ENCODE data around the gene DEPP1.

The DEPP1 gene

DNA sequence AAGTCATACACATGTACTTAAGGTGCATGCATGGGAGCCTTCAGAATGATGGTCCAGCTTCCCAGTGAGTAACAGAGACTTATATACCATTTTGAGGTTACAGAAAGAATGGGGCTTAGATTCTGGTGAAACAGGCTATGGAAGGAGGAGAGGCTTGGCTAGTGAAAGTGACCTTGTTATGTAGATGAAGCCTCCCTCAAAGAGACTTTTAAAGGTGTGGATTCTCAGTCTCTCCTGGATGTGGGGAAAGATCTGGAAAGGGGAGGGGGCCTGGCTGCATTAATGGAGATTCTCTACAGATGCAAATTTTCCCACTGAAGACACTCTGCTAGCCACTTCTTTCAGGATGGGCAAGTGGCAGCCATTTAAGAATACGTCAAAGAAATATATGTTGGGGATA is 13.5 kb downstream of the DEPP1 start:
- no peak for DNase-seq

DNA sequence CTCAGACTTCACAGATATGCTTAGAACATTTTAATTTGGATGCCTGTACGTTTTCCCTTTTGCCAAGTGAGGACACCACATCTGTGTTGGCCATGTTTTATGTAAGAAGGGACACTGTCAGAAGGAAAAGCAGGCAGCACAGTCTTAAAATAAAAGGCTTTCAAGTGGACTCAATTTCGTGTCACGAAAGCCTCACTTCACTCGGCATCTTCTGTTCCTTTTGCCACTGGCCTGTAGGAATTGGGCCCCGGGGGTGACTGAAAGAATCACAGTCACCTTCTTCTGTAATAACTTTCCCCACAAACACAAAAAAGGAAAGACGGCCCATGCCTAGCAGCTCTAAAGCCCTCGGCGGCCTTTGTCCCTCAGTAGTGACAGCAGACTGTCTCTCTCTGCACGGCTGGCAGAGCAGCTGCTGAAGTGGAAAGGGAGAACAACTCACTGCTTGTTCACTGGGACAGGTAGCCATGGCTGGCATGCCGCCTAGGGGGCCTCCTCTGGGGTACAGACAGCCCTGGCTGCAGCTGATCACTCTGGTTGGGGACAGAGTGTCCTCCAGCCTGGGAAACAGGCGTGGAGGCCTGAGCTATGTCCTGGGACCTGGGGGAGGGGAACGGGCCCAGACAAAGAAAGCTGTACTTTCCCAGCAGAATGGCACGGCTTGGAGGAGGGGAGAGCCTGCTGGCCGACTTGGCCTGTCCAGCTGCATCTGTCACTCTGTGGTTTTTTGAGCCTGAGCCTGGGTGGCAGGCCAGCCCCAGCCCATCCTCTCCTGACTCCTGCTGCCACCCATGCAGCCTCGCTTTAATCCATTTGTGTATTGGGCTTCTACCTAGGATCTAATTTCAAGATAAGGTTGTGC is 14.6 kb downstream of the DEPP1 start:
- peak in 1 of 2 experiments; percentile 65 for DNase-seq

DNA sequence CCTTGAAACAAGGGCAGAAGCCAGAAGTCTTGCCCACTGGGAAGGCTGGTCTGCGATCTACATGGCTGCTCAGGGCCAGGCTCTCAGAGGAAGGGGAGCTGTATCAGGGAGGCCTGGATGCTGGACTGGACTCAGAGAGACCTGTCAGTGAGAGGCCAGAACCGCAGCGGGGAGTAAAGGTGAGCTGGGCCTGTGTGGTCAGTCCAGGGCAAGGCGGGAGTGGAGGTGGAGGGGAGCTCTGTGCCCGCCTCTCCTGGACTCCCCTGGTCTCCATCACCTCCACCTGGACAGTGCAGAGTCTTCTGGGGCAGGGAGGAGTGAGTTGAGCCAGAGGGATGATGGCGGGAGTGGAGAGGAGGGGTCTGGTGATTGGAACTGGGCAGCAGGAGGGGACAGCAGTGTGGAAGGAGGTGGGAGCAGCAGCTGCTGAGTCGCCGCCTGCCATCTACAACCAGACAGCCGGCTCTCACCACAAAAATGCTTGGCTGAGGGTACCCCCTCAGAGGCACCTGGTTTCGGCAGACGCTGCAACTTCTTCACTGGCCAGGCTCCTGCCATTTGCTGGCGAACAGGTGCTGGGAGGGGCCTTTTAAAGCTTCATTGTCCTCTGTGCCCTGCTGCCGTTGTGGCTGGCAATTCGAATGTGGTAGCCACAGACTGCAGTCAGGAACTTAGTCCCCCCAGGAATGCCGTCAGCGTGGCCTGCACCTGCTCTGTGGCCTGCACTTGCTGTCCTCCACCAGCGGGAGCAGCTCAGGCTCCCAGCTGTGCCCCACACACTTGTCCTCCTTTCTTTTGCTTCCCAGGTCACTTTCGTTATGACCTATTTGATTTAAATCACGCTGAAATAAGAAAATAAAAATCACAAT is 15.5 kb downstream of the DEPP1 start:
- peak in 1 of 2 experiments; percentile 45 for DNase-seq

DNA sequence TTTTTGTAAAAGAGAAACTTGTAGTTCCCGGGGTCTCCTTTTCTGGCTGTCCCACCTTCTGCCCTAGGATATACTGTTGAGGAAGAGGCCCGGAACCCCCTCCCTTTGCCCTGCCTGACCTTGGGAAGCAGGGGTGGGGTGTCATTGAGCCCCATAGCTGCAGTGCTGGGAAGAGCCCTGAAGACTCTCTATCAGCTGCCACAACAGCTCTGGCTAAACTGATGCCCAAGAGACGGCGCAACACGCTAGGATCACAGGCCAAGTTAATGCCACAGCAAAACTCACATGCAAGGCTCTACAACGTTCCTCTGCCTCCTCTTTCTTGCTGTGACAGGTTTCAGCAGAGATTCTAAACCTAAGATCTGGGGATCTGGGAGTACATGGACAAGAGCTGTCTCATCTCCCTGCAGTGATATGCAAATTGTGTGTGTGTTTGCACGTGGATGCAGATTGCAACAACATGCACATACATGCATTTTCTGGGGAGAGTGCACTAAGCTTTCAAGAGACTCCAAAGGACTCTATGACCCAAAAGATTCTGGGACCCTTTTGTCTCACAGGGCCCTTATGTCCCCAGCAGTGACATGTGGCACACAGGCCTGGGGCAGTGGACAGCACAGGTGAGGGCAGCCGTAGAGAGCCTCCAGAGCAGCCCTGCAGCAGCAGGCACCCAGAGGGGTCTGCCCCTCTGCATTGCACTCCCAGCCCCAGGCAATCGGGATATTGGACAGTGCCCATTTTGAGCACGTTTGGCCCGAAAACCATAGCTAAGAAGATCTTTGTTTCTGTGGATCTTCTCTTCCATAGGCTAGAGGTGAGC is 16.5 kb downstream of the DEPP1 start:
- DNase-seq, result no peak

DNA sequence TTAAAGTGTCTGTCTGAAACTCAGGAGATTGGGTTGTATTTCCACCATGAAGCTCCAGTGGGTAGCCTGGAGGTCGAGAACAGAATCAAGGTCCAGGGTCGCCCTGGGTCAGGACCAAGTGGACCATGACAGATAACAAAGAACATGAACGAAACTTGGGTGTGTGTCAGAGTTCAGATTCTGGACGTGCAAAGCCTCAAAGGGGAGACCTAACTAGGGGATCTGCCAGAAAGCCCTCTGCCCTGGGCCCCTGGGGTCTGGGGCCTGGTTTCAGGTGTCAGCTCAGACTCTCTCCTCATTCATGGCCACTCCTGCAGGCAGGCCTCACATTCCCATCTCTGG is 17.4 kb downstream of the DEPP1 start:
- DNase-seq, result no peak

DNA sequence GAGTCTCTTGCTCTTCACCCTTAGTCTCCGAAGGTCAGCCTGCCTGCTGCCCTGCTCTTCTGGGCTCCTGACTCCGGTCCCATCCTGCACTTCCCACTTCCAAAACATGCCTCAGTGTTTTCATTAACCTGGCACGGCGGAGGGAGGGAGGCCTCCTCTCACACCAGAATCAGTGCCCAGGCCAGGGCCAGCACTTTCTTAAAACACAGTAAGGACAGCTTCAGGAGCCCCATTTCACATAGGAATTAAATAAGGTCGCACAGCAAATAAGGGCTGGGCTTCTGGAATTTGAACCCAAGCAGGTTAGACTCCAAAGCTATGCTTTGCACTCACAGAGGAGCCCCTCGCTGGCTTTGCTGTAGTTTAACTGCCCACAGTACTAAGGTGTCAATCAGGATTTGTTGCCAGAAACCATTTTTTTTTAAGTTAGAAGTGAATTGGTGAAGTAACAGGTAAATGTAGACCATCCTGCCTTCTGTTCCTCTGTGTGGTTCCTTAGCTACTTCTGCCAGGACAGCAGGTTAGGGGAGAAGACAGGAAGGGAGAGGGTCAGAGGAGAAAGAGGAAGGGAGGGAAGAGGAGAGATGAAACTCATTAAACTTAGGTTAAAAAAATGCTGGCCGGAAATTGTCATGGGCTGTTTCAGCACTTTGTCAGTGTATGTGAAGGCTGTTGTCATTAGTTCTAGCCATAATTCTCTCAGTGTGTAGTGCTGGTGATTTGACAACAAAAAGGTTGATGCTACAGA is 18.0 kb downstream of the DEPP1 start:
- no peak for DNase-seq

DNA sequence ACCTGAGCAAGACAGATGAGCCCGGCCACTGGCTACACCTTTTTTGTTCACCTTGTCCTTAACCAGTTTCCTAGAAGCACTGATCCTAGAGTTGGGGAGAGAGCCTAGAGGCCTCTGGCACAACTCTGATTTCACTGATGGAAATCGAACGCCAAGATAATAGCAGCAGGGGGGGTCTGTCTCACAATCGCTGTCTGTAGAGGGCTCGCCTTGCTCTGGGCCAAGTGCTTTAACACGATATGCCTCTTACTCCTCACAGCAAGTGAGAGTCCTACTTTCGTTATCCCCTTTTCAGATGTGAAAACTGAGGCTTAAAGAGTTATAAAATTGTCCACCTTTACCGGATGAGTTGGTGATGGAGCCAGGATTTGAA is 18.5 kb downstream of the DEPP1 start:
- no peak for DNase-seq

DNA sequence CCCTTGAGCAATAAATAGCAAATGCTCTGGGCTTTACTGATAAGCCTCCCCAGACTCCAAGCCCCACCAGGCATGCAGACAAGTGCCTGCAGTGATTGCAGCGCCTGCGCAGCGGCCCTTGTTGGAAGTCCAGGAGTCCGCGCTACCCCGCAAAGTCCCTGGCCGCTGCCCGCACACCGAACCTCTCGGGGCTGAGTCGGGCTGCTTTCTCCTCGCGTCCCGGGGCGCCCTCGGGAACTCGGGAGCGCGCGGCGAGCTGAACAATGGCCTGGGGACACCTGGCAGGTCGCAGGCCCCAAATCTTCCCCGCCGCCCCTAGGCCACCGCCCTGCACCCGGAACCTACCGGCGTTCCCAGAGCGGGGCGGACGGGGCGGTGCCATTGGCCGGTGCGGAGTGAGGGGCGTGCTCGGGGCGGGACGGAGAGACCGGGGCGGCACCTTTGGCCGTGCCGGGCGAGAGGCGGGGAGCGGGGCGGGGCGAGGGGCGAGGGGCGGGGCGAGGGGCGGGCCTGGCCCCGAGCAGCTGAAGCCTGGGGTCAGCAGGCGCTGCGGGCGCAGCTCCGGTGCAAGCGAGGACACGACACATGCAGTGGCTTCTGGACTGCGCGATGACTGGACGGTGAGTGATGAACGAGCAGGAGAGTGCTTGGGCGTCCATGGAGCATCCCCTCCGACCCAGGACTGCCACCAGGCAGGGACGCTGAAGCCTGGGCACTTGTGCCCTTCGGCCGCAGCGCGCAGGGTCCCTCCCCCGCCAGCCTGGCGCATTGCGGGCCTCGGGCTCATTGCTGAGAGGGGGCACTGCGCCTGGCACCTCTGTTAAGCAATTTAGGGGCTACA is 19.1 kb downstream of the DEPP1 start, which contains the start of gene RASSF4:
Gene RASSF4, plus strand, starts transcription at position 556 of the 841 bp plus-strand sequence. CDS start 10,401 bp downstream, outside the sequence.
- peak; percentile 42 to 48 for DNase-seq

DNA sequence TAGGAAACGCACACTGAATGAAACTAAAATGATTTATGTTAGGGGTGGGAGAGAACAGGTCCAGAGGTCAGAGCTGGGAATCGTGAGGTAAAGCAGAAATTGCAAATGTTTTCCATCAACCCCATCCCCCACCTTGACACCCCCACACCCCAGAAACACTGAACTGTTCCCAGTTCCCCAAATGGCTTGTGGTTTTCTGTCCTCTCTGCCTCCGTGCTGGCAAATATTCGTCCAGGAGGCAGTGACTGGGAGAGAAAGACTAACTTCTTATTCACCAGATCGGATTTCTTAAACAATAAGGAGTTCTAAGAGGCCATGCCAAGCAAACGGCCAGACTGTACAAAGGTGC is 19.7 kb downstream of the DEPP1 start:
- DNase-seq, result no peak

DNA sequence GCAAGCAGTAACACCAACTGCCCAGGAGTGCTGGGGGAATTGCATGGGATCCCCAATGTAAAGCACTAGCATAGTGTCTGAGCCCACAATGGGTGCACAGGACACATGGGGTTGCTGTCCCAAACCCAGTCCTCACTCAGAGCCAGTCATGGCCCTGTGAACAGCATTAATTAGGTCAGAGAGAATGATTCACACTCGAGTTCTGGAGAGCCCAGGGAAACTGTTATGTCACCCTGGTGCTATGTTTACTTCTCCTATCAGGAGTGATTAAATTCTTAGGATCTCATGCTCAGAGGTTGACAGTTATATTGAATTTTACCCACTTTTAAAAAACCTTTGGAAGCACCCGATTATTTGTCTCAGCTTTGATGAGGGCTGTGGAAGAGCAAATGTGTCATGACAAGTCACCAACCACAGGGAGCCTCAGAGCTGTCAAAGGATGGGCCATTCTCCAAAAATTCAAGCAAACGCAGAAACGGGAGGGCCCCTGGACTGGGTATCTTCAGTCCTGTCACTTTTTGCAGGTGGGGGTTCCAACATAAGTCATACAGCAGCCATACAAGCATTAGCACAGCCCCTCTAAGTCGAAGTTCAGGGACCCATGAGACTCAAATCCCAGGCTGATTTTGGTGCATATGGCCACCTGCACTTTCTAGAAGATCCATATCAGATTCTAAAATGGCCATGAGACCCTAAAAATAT is 20.3 kb downstream of the DEPP1 start:
- no peak for DNase-seq

DNA sequence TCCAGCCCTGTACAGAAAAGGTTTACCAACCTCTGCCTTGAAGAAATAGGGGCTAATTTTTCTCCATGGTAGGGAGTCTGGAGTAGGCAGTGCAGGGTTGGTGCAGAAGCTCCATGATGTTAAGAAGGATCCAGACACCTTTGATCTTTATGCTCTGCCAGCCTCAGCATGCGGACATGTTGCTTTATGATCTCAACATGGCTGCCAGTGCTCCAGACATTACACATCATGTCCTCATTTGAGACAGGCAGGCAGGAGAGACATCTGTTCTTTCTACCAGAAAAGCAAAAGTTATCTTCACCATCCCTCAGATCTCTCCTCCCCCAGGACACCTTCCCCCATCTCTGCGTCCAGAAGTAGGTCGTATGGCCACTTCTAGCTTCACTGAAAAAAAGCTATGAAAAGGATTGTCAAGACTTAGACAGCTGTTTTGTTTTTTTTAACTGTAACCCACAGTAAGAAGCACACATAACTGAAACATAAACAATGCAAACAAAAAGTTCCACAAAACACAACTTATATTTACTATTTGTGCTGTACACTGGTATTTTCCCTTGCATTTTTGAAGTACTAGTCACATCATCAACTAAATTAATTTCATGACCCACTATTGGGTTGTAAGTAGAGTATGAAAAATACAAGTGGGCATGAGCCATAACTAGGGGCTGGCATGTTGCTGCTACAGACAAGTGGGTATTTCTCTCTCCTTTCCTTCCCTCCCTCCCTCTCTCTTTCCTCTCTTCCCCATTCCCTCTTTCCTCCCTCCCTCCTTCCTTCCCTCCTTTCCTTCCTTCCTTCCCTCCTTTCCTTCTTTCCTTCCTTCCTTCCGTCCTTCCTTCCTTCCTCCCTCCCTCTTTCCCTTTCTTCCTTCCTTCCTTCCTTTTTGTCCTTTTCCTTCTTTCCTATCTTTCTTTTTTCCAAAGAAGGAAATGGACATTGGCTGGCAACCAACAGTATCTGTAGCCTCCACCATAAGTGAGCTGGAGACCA is 21.6 kb downstream of the DEPP1 start:
- DNase-seq, result no peak

DNA sequence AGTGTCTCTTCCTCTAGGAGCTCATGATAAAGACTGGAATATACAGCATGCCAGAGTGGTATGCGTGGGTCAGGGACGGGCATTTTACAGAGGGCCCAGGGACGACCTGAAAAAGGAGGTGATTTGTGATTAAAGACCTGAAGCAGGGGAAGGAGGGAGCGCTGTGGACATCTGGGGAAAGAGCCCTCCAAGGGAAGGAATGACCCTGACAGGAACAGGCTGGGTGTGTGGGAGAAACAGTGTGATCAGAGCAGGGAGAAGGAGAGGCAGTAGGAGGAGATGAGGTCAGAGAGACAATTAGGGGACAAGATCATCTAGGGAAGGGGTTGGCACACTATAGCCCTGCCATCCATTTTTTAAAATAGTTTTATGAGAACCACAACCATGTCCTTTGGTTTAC is 22.4 kb downstream of the DEPP1 start:
- no peak for DNase-seq

DNA sequence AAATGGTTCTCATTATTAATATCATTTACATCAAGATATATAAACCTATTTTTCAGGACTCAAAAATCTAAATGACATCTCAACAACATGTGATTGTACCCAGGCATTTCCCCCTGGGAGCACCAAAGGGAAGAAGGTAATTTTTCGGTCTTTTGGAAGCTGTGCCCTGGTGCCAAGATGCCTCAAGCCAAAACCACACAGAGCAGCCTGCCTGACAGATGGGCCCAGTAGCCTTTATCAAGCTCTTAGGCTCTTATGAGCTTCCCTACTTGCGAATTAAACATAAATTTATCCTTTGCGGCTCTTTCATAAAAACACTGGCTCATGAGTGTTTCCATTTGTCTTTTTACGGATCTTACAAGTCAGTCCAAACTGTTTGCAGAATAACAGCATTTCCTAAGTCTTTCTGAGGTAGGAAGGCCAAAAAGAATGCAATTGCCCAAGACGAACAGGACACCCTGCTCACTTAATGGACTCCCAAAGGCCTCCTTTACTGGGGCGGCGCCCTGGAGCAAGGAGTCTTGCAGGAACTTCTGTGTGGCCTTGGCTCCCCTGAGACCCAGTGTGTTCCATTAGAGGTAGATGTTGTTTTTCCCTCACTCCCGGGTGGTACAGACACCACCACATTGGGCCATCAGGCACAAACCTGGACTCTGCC is 23.1 kb downstream of the DEPP1 start:
- peak in 1 of 2 experiments; percentile 31 for DNase-seq

DNA sequence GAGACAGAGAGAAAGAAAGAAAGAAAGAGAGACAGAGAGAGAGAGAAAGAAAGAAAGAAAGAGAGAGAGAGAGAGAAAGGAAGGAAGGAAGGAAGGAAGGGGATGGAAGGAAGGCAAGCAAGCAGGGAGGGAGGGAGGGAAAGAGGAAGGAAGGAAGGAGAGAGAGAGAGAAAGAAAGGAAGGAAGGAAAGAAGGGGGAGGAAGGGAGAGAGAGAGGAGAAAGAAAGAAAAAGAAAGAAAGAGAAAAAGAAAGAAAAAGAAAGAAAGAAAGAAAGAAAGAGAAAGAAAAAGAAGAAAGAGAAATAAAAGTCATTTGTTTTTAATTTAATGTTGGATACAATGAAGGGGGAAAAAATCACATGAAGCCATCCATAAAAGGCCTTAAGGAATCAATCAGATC is 23.6 kb downstream of the DEPP1 start:
- no peak for DNase-seq

DNA sequence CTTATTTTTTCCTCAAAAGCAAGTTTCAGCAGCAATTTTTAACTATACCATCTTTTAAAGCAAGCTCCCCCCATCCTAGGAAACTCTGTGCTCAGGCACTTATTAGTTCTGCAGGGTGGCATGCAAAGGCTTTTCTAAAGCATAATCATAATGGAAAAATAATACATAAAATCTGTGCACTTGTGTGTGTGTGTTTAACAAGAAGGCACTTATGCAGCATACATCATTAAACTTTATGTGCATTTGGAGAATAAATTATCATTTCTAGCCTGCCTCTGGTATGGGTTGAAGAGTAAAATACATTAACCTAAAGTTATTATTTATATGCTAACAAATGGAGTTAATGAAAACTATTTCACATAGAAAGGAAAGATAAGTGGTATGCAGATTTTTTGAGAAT is 24.6 kb downstream of the DEPP1 start:
- DNase-seq, result no peak

DNA sequence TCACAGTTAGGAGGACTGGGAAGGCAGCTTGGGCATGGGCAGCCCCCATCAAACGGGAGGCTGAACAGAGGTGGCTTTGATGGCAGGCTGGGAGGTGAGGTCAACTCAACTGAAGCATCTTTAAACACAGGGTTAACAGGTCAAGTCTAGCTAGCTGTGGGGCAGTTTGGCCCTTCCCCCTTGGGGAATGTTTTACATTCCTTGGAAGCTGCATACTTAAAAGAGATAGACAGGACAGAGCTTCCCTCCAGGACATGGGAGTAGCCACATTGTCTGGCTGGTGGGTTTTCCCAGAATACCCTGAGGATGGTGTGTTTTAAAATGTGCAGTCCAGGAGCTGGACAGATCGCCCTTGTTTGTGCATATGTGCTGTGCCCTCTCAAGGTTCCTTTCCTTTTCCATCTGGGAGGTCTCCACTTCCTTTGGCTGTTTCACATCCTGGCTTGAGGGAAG is 25.8 kb downstream of the DEPP1 start:
- no peak for DNase-seq

DNA sequence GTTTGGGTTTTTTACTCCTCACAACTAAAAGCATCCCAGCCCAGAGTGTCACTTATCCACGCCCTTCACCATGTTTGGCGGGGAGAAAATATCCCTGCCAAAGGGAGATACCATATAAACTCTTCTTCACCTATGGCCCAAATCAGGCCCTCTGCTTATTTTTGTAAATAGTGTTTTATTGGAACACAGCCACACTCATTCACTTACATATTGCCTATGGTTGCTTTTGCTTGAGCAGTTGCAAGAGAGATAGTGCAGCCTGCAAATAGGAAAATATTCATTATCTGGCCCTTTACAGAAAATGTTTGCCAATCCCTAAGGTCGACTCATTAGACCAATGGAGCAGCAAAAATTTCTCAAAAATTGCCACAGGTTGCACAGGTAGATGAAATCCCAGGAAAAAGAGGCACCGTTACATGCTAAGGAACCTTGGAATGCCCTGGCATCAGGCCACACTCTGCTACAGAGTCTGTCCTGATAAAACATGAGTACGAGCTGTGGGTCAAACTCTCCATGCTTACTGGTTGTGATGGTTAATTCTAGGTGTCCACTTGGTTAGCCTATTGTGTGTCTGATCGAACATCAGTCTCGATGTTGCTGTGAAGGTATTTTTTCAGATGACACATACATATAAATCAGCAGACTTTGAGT is 26.9 kb downstream of the DEPP1 start:
- no peak for DNase-seq
